Progenitor cell of endocrine pancreas (in vitro differentiated cells): ENCODE results near the gene TTLL11. TPM values are rescaled to one million over a fixed set of nuclear protein-coding genes. Genes with fewer than 3 reads are reported as not detected.

Experiments used
- DNase-seq: peaks from one replicate; pipeline ENCODE4 v3.0.0; 2021; ENCODE audit warnings: low spot score; ENCODE audit not compliant: unreplicated experiment
- H3K27ac Mint-ChIP-seq: 2 replicates; pipeline ENCODE4 v1.8.0; 2021; ENCODE audit warnings: mild to moderate bottlenecking, moderate library complexity, mixed read lengths
- H3K27me3 Mint-ChIP-seq: 2 replicates; pipeline ENCODE4 v1.8.0; 2021; ENCODE audit warnings: mixed read lengths
- H3K36me3 Mint-ChIP-seq: 2 replicates; pipeline ENCODE4 v1.8.0; 2022; ENCODE audit warnings: mixed read lengths; ENCODE audit not compliant: insufficient read depth
- H3K4me1 Mint-ChIP-seq: 2 replicates; pipeline ENCODE4 v1.8.0; 2021; ENCODE audit warnings: low read depth, mixed read lengths
- H3K4me3 Mint-ChIP-seq: 2 replicates; pipeline ENCODE4 v1.8.0; 2021; ENCODE audit warnings: low read depth, mild to moderate bottlenecking, moderate library complexity, mixed read lengths
- H3K9me3 Mint-ChIP-seq: 2 replicates; pipeline ENCODE4 v1.8.0; 2021; ENCODE audit warnings: low read depth, mixed read lengths
- CTCF ChIP-seq: fragments of 200-600 bp; sonication (generic); IDR thresholded peaks from one replicate; pipeline ENCODE4 v1.5.0; 2021; ENCODE audit warnings: antibody characterized with exemption, mild to moderate bottlenecking; ENCODE audit not compliant: unreplicated experiment
- microRNA-seq: library from miRNA; unstranded; fragments of <30 nt; microRNA quantifications from one replicate; pipeline ENCODE4 v1.1.0, GENCODE V29; 2020; ENCODE audit warnings: borderline number of aligned reads; ENCODE audit not compliant: unreplicated experiment
- total RNA-seq: library from RNA; stranded (reverse); gene quantifications from 2 replicates; pipeline ENCODE4 v1.2.1, GENCODE V29; 2021

The TTLL11 gene
- total RNA-seq, 1 donor from 2014 or later = 5.3 TPM

GRCh38 chr9:121772600-121773285 is 320.4 kb downstream of the TTLL11 start:
- TF ChIP-seq CTCF = no peak
- Mint-ChIP-seq H3K4me3 (no peak overlapping the region), H3K27me3 (no peaks in the 10 kb centered on the region), H3K4me1 (no peaks in the 10 kb centered on the region), H3K27ac (no peak overlapping the region), H3K36me3 (peaks cover 21% of the 10 kb centered on the region), H3K9me3 (no peaks in the 10 kb centered on the region)
- DNase-seq = no peak

Small RNA genes within 50 kb of the gene (microRNA-seq; reads per million reads assigned to microRNA genes)
- gene MIR4478 = not detected

Other genes with a start within 250 kb of the TTLL11 start
- 43.1 and 44.6 TPM in 2 replicates for gene NDUFA8, start 66.5 kb upstream of the TTLL11 start, total RNA-seq
- gene MORN5, start 66.6 kb upstream of the TTLL11 start, total RNA-seq = 0.57 and 1.9 TPM in 2 replicates
- 1.6 and 3.1 TPM in 2 replicates for gene LHX6, start 135.6 kb upstream of the TTLL11 start, total RNA-seq
- 16.7 and 23.6 TPM in 2 replicates for gene RBM18, start 171.5 kb upstream of the TTLL11 start, total RNA-seq
- gene MRRF, start 171.6 kb upstream of the TTLL11 start, total RNA-seq = 34.3 and 40.4 TPM in 2 replicates